K562 (cell line): ENCODE measurements around the gene RSF1. TPM values are rescaled to one million over a fixed set of nuclear protein-coding genes. Genes with fewer than 3 reads are reported as not detected.

Experiments
- ATF3 ChIP-seq, 2 experiments: fragments of 450-650 bp in 1 of 2; sonication (generic) in 1 of 2; formaldehyde crosslinking in 1 of 2; IDR thresholded peaks in 1 of 2; conservative IDR thresholded peaks in 1 of 2; 2 replicates each; pipeline versions ENCODE4 v1.6.1 to v1.8.1; 2016 to 2023; ENCODE audit warnings: mild to moderate bottlenecking in 2 of 2, moderate library complexity in 2 of 2, inconsistent platforms in 1 of 2, missing genetic modification reagents in 1 of 2
- C11orf30 ChIP-seq: fragments of 450-650 bp; IDR thresholded peaks from 2 replicates; pipeline ENCODE4 v1.6.1; 2016; ENCODE audit warnings: low read depth, mild to moderate bottlenecking
- DLX4 ChIP-seq: fragments of 250-450 bp; sonication (Bioruptor Pico); IDR thresholded peaks from 2 replicates; pipeline ENCODE4 v1.6.1; 2021; ENCODE audit warnings: mild to moderate bottlenecking
- ELF1 ChIP-seq: fragments of 200-800 bp; sonication (Bioruptor generic); IDR thresholded peaks from 2 replicates; pipeline ENCODE4 v1.6.1; 2016; ENCODE audit warnings: missing genetic modification characterization, missing compliant biosample characterization
- FOXJ3 ChIP-seq: sonication (generic); formaldehyde crosslinking; IDR thresholded peaks from 2 replicates; pipeline ENCODE4 v1.4.0; 2020; ENCODE audit warnings: mild to moderate bottlenecking, missing genetic modification reagents
- KLF10 ChIP-seq: fragments of 250-450 bp; sonication (Bioruptor Pico); IDR thresholded peaks from 2 replicates; pipeline ENCODE4 v1.6.1; 2021; ENCODE audit warnings: matching md5 sums
- MEF2D ChIP-seq: conservative IDR thresholded peaks from 2 replicates; pipeline ENCODE4 v1.6.1; 2016; ENCODE audit warnings: low read depth, missing genetic modification characterization, missing compliant biosample characterization
- NR4A1 ChIP-seq, 2 experiments: fragments of 250-450 bp in 1 of 2; fragments of 450-650 bp in 1 of 2; sonication (Bioruptor Pico) in 1 of 2; IDR thresholded peaks; 2 replicates each; pipeline versions ENCODE4 v1.4.0 to v1.6.1; 2016 to 2020; ENCODE audit warnings: mild to moderate bottlenecking in 2 of 2, missing compliant biosample characterization in 1 of 2, missing genetic modification characterization in 1 of 2, moderate library complexity in 1 of 2
- NUFIP1 ChIP-seq: fragments of 450-650 bp; IDR thresholded peaks from 2 replicates; pipeline ENCODE4 v1.6.1; 2018; ENCODE audit not compliant: partially characterized antibody
- POLR2B ChIP-seq: fragments of 450-650 bp; IDR thresholded peaks from 2 replicates; pipeline ENCODE4 v1.6.1; 2018; ENCODE audit warnings: low read depth; ENCODE audit not compliant: partially characterized antibody
- RBBP5 ChIP-seq: fragments of 200-600 bp; sonication (generic); IDR thresholded peaks from 2 replicates; pipeline ENCODE4 v1.6.1; 2012; ENCODE audit warnings: borderline replicate concordance, mild to moderate bottlenecking, low read length, control low read depth, inconsistent platforms; ENCODE audit not compliant: insufficient read depth, poor library complexity, severe bottlenecking
- SMAD4 ChIP-seq: fragments of 250-450 bp; sonication (Bioruptor Pico); conservative IDR thresholded peaks from 2 replicates; pipeline ENCODE4 v1.8.0; 2021; ENCODE audit warnings: inconsistent platforms, mild to moderate bottlenecking, moderate library complexity
- TAL1 ChIP-seq: fragments of 450-650 bp; IDR thresholded peaks from 2 replicates; pipeline ENCODE4 v1.6.1; 2016; ENCODE audit warnings: mild to moderate bottlenecking
- USF2 ChIP-seq: sonication (generic); formaldehyde crosslinking; IDR thresholded peaks from 2 replicates; pipeline ENCODE4 v1.5.0; 2020; ENCODE audit warnings: missing genetic modification reagents
- VEZF1 ChIP-seq: fragments of 200-800 bp; sonication (Bioruptor generic); IDR thresholded peaks from 2 replicates; pipeline ENCODE4 v1.6.1; 2017; ENCODE audit warnings: missing genetic modification characterization, missing compliant biosample characterization
- ZBTB9 ChIP-seq: fragments of 450-650 bp; formaldehyde crosslinking; IDR thresholded peaks from 2 replicates; pipeline ENCODE4 v1.4.0; 2020; ENCODE audit warnings: mild to moderate bottlenecking, moderate library complexity
- ZNF282 ChIP-seq: sonication (generic); formaldehyde crosslinking; IDR thresholded peaks from 2 replicates; pipeline ENCODE4 v1.8.1; 2023; ENCODE audit warnings: missing genetic modification reagents
- ZNF398 ChIP-seq: fragments of 250-450 bp; sonication (Bioruptor Pico); IDR thresholded peaks from 2 replicates; pipeline ENCODE4 v1.8.0; 2021; ENCODE audit warnings: moderate library complexity, mild to moderate bottlenecking, inconsistent platforms
- ZNF41 ChIP-seq: fragments of 250-450 bp; sonication (Bioruptor Pico); conservative IDR thresholded peaks from 2 replicates; pipeline ENCODE4 v1.4.0; 2020; ENCODE audit warnings: mild to moderate bottlenecking
- ZNF445 ChIP-seq: fragments of 250-450 bp; sonication (Bioruptor Pico); IDR thresholded peaks from 2 replicates; pipeline ENCODE4 v1.4.0; 2020; ENCODE audit warnings: low read depth, mild to moderate bottlenecking, moderate library complexity
- ZNF584 ChIP-seq: fragments of 200-800 bp; sonication (Bioruptor generic); IDR thresholded peaks from 2 replicates; pipeline ENCODE4 v1.6.1; 2016; ENCODE audit warnings: low read depth, mild to moderate bottlenecking, missing genetic modification characterization, missing compliant biosample characterization
- polyA plus RNA-seq, 8 experiments: library from polyadenylated mRNA; depleted of rRNA in 4 of 8; stranded (reverse) in 5 of 8; unstranded in 3 of 8; fragments of >200 nt; fragmentation: Nextera tagmentation in 2 of 8; fragmentation: Illumina TruSeq in 1 of 8; extraction: Ambion mirVana in 2 of 8; extraction: Trizol in 1 of 8; gene quantifications; 2 replicates each; pipeline versions ENCODE4 v1.2.1 to v1.2.3, GENCODE V29; 2011 to 2014; ENCODE audit warnings: inconsistent platforms in 1 of 8, missing spikeins in 1 of 8
- total RNA-seq, 7 experiments: library from RNA; depleted of rRNA in 6 of 7; stranded (reverse); fragments of >200 nt in 6 of 7; fragmentation: Illumina TruSeq in 2 of 7; extraction: Trizol in 2 of 7; gene quantifications; 2 replicates each; pipeline versions ENCODE4 v1.2.1 to v1.2.3, GENCODE V29; 2011 to 2021; ENCODE audit warnings: low replicate concordance in 1 of 7

Gene RSF1
- total and polyA plus RNA-seq, 9 of the 15 experiments (the other 6 are each of a cell fraction or from before 2014, with no cell fraction given) = 9.7 to 63.6 (median 42.8) TPM

GRCh38 chr11:77644887-77645286, 175.6 kb downstream of the RSF1 start (continued):
- TF ChIP-seq TAL1 (no peak), KLF10 (CRISPR knock-in tag) (no peak), DLX4 (CRISPR knock-in tag) (no peak), ZNF398 (CRISPR knock-in tag) (peak; percentile 71; the same call in 1 of the 2 replicates), POLR2B (no peak), C11orf30 (peak; percentile 13; the same call in 1 of the 2 replicates), SMAD4 (CRISPR knock-in tag) (peak; percentile 95), MEF2D (tag) (peak; percentile 78; the same call in 1 of the 2 replicates), FOXJ3 (no peak), ZBTB9 (peak; percentile 90), RBBP5 (no peak), ZNF282 (CRISPR knock-in tag) (no peak), NR4A1 (CRISPR knock-in tag; IDR thresholded peaks at IDR 0.05) (no peak), NR4A1 (tag; IDR thresholded peaks at IDR 0.05) (peak; percentile 96), VEZF1 (CRISPR knock-in tag) (no peak; the same call in 1 of the 2 replicates), USF2 (CRISPR knock-in tag) (no peak), ZNF445 (CRISPR knock-in tag) (0 out of 2 replicates have a peak, but pooled peaks have one; percentile 24), NUFIP1 (no peak), ZNF41 (CRISPR knock-in tag) (peak; percentile 78), ATF3 (IDR thresholded peaks at IDR 0.05) (no peak), ATF3 (CRISPR knock-in tag; conservative IDR thresholded peaks at IDR 0.05) (0 out of 2 replicates have a peak, but pooled peaks have one; percentile 36), ELF1 (tag) (0 out of 2 replicates have a peak, but pooled peaks have one; percentile 31), ZNF584 (CRISPR knock-in tag) (0 out of 2 replicates have a peak, but pooled peaks have one; percentile 25)
